Central memory CD4-positive, alpha-beta T cell (primary cell): Measurements from ENCODE around the gene LCTL.

Experiments
- DNase-seq: peaks from one replicate; pipeline ENCODE4 v3.0.0; 2022
- total RNA-seq, 3 experiments: gene quantifications; one replicate each; lab custom pipeline; 2026; lab: John Stamatoyannopoulos, UW

LCTL gene, protein sequence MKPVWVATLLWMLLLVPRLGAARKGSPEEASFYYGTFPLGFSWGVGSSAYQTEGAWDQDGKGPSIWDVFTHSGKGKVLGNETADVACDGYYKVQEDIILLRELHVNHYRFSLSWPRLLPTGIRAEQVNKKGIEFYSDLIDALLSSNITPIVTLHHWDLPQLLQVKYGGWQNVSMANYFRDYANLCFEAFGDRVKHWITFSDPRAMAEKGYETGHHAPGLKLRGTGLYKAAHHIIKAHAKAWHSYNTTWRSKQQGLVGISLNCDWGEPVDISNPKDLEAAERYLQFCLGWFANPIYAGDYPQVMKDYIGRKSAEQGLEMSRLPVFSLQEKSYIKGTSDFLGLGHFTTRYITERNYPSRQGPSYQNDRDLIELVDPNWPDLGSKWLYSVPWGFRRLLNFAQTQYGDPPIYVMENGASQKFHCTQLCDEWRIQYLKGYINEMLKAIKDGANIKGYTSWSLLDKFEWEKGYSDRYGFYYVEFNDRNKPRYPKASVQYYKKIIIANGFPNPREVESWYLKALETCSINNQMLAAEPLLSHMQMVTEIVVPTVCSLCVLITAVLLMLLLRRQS
- total RNA-seq = 0 reads per million in 3 experiments

- DNase-seq = no peak
Observed at GRCh38 chr15:66565741-66566144, at the start of gene LCTL. Gene LCTL, minus strand, starts transcription at chr15:66565998. Its CDS starts 633 bp downstream, at chr15:66565365.

DNA sequence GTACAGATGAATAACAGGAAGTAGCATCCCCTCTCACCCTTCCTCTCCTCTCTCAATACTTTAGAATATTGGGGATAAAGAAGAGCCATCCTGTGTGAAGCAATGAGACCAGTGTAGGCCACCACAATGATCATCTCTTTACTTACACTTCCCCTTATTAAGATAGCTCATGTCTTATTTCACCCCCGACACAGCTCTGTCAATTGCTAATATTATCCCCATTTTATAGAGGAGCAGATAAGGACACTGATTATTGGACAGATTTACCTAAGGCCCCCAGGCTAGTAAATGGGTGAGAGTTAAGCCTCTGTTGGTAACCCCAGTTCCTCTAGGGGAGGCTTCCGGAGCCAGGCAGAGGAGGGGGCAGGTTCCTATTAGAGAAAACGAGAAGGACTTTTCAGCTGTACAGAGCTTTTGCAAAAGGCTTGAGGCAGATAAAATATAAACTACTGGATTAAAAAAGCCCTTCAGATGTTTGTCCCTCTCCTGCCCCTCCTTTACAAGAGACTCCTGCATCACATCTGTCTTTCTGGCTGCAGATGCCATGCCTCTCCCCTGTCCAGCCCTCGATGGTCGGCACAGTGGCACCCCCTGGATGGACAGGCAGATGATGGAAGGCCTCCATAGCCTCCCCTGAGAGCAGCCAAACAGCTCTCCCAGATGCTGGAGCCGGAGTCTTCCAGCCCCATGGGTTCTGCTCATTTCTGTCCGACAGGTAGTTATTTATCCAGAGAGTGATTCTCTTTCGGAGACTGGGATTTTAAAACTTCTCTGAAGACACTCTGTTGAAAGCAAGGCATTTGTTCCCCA lies 49.4 kb upstream of the LCTL start:
- no peak for DNase-seq

DNA sequence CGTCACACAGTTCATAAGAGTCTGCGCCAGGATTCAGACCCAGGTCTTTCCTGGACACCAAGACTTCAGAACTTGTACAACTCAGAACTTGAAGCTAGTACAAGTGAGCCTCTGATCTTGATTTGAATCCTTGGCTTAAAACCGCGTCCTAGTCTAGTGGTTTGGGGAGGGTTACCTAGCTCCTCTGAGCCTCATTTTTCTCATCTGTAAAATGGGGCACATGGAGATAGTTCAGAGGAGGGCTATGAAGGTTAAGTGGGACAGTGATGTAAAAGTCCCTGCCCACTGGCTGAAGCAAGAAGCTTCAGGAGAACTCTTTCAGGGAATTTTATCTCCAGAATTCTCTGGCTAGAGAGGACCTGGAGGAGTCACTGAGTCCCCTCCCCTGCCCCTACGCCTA lies 48.7 kb upstream of the LCTL start:
- DNase-seq = no peak

DNA sequence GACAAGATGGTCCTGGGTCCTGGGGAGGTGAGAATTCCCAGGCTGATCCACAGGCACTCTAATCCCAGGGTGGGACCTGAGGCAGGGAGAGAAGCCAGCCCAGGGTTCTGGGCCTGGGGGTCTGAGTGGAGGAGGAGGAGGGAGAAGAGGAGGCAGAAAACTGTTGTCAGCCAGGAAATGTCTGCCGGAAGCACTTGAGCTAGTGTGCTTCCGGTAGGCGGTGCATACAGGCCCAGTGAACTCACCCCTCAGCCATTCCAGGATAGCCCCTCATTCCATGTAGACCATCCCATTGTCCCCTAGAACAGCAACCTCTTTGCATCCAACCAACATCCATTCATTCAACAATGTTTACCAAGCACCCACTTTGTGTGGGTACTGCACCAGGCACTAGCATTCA lies 47.9 kb upstream of the LCTL start:
- no peak for DNase-seq

- no peak for DNase-seq
Observed at GRCh38 chr15:66611257-66612053, 45.7 kb upstream of the LCTL start.

DNA sequence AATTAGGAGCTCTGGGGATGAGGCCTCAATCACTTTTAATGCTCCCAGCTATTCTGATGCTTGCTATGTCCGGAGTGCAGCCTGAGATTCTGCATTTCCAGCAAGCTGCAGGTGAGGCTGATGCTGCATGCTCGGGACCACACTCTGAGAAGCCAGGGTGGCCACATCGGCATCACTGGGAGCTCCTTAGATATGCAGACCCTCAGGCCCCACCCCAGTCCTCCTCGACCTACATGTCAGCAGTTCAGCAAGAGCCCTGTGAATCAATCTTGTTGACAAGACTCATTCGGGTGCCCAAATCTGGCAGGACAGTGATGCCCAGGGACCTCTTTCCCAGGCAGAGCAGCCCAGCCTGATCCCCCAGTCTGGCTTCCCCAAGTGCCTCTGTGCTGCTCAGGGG lies 44.1 kb upstream of the LCTL start:
- DNase-seq = no peak

- no peak for DNase-seq
Observed at GRCh38 chr15:66608881-66609280, 43.1 kb upstream of the LCTL start.

DNA sequence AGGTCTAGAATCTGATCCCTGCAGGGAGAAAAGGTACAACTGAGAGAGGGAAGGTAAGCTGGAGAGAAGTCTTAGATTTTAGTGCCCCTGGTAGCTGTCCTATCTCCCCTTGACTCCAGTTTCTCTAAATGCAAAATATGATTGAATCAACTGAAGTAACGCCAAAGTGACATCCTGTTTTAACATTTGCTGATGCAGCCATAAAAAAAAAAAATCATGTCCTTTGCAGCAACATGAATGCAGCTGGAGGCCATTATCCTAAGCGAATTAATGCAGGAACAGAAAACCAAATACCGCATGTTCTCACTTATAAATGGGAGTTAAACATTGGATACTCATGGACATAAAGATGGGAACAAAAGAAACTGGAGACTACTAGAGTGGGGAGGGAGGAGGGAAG lies 42.4 kb upstream of the LCTL start:
- no peak for DNase-seq

DNA sequence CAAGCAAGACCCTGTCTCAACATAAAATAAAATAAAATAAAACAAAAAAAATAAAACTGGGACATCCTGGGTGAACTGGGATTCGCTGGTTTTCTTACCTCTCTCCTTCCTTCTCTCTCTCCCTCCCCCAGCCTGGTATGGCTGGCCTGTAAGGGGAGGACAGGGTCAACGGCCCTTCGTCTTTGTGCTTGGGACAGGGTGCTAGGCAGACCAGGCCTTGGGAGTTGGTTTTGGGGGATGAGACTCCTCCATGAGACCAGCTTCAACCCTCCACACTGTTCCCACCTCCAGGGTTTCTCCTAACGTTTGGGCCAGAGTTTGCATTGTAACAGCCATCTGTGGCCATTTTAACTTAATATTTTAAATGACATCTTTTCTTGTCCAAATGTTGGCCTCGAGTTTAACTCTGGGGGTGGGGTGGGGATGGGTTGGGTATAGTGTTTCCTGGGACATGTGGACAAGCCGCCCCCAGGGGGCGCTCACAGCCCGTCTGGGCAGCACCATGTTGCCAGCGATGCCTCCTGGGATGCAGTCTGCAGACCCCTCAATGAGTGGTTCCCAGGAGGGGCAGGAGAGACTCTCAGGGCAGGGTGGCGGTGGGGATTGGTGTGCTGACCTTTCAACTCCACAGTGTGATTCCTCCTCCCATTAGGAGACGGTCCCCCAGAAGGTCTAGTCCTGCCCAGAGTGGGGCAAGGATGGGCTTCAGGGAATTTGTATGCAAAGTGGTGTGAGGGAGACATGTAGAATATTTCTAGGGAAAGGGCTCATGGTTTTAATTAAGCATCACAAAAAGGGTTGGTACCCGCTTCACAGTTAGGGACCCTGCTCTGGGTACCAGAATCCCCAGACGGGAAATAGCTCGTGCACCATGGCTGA lies 37.7 kb upstream of the LCTL start:
- peak; percentile 32 for DNase-seq

- no peak for DNase-seq
Observed at GRCh38 chr15:66601521-66601920, 35.7 kb upstream of the LCTL start.

- no peak for DNase-seq
Observed at GRCh38 chr15:66600240-66600627, 34.4 kb upstream of the LCTL start.

- DNase-seq = no peak
Observed at GRCh38 chr15:66599536-66600239, 33.9 kb upstream of the LCTL start.

DNA sequence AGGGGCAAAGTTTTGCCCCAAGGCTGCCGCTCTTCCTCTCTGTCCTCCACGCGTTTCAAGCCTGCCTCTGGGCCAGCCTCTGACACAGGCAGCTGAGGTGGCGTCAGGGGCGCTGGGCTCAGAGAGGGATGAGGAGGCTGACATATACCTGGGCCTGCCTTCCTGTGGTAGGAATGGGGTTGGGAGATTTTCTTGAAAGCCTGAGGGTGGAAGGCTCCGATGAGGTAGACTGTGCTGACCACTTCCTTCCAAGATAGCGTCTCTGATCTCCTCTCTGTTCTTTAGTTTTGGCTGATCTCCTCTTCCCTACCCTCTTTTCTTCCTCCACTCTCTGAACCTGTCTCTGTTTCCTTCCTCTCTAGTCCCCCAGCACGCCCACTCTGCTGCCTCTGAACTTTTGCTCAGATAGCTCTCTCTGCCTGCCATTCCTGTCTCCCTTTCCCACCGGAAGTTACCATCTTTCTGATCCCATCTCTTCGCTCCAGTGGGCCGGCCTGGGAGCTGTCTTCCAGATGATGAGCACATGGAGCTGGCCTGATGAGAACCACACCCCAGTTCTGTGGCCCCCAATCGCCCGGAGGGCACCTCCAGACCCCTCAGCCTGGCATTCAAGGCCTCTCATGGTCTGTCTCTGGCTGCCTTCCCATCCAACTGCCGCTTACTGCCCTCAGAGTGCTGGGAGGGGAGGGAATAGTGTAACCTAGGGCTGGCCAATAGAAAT lies 32.5 kb upstream of the LCTL start:
- DNase-seq = no peak

DNA sequence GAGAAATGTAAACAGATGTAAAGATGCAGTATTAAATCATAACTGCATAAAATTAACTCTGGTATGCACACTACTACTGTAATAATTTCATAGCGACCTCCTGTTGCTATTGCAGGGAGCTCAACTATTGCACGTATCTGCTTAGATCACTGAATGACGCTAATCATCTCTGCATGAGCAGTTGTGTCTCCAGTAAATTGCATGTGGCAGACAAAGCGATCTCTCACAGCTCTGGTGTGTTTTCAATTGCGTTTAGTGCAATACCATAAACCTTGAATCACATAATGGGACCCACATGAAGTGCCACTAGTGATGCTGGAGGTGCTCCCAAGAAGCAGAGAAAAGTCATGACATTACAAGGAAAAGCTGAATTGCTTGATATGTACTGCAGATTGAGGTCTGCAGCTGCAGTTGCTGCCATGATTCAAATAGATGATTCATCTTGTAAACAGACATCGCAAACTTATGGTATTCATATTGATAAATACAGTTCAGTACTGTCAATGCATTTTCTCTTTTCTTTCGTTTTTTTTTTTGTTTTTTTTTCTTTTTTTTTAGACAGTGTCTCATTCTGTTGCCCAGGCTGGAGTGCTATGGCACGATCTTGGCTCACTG lies 30.2 kb upstream of the LCTL start:
- DNase-seq = no peak

GRCh38 chr15:66595332-66595731 lies 29.5 kb upstream of the LCTL start:
- no peak for DNase-seq

- DNase-seq = no peak
Observed at GRCh38 chr15:66594836-66595235, 29.0 kb upstream of the LCTL start.

GRCh38 chr15:66594344-66594743 lies 28.5 kb upstream of the LCTL start:
- DNase-seq = no peak

DNA sequence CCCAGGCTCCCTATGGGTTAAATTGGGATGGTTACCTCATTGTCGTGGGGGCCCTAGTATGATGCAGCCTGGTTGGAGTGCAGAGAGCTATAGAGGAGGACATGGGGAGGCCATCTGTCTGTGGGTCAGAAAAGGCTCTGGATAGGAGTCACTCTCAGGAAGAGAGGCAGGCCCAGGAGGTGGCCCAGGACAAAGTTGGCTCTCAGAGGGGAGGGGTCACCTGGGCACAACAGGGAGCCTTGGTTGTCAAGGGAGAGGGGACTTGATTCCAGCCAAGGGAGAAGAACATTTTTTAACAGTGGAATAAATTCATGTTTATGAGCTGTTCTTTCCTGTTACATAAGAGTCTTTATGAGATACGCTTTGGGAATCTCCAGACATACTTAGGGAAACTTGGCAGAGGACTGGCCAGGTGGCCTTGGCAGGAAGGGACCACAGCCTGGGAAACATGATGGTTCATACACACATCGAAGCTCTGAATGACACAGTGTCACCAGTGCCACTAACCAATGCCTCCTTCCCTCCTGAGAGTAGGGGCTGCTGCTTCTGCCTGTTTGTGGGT lies 27.5 kb upstream of the LCTL start:
- no peak for DNase-seq

- DNase-seq = no peak
Observed at GRCh38 chr15:66592505-66593218, 26.9 kb upstream of the LCTL start.
